ENCODE measurements around the gene DIPK1C. TPM values are rescaled to one million over a fixed set of nuclear protein-coding genes. Genes with fewer than 3 reads are reported as not detected.

The DIPK1C gene
- total RNA-seq, 1 experiment from 2014 or later, result not detected

DNA sequence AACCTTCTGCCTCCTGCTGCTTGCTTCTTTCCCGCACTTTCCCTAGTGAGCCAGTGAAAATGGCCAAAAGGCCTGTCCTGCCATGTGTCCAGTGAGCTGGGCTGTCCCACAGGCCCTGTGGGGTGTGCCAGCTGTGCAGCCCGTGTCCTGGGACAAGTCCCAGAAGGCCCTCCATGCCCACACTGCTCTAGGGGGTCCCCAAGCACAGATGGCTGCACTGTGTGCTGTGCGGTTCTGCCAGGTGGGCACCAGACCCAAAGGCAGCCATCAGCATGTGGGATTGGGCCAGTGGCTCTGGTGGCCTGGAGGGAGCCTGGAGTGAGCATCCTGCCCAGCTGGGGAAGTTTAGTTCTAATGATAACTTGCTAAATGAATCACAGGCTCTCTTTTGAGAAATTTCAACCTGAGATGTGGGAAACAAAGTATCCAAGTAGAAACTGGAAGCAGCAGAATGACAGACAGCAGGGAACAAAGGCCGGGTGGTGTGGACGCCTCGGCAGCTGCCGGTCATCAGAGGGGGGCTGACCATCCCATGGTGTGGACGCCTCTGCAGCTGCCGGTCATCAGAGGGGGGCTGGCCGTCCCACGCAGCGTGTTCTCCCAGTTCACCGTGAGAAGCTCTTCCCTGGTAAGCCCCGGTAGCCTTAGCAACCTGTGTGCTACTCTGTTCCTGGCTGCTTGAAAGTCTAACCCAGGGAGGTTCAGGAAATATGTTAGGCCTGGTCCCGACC is 29.2 kb upstream of the DIPK1C start:
- intact Hi-C loops (cut with micrococcal nuclease; ENCODE audit: unreplicated experiment), result no loop called here
- no peak for DNase-seq
- H3K79me2 ChIP-seq (ENCODE audit: low read depth), result no peaks in the 10 kb centered on the region
- H3K36me3 ChIP-seq (ENCODE audit: low read depth), result no peaks in the 10 kb centered on the region
- no peak overlapping the region for H3K4me3 ChIP-seq
- TF ChIP-seq EZH2 (IDR thresholded peaks at IDR 0.05; ENCODE audit: low read depth), result no peak
- TF ChIP-seq, protein P1, sequence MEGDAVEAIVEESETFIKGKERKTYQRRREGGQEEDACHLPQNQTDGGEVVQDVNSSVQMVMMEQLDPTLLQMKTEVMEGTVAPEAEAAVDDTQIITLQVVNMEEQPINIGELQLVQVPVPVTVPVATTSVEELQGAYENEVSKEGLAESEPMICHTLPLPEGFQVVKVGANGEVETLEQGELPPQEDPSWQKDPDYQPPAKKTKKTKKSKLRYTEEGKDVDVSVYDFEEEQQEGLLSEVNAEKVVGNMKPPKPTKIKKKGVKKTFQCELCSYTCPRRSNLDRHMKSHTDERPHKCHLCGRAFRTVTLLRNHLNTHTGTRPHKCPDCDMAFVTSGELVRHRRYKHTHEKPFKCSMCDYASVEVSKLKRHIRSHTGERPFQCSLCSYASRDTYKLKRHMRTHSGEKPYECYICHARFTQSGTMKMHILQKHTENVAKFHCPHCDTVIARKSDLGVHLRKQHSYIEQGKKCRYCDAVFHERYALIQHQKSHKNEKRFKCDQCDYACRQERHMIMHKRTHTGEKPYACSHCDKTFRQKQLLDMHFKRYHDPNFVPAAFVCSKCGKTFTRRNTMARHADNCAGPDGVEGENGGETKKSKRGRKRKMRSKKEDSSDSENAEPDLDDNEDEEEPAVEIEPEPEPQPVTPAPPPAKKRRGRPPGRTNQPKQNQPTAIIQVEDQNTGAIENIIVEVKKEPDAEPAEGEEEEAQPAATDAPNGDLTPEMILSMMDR (conservative IDR thresholded peaks at IDR 0.05), result no peak
- H3K4me1 ChIP-seq (replicated peaks; ENCODE audit: insufficient read depth), result no peaks in the 10 kb centered on the region
- H4K20me1 ChIP-seq (ENCODE audit: insufficient read depth), result no peaks in the 10 kb centered on the region
- H2AFZ ChIP-seq, result no peak overlapping the region
- H3F3A ChIP-seq (ENCODE audit: insufficient read depth, low read depth), result no peaks in the 10 kb centered on the region
- no peaks in the 10 kb centered on the region; the same call in 1 of the 2 replicates for H3K9me3 ChIP-seq (ENCODE audit: insufficient read depth, low read depth)
- H3K27ac ChIP-seq, result no peak overlapping the region
- BruUV-seq (replicated peaks), result no TSS peak
- ChIA-PET CTCF (no interaction called here), POLR2A (ENCODE audit: unreplicated experiment) (no interaction called here)
- peaks cover 78% of the 10 kb centered on the region for H3K27me3 ChIP-seq (ENCODE audit: insufficient read depth, low read depth)
- H3K9me2 ChIP-seq (ENCODE audit: insufficient read depth), result no peaks in the 10 kb centered on the region
- no peak overlapping the region for H3K4me2 ChIP-seq

- H2AFZ ChIP-seq, result no peak overlapping the region
- no peak for DNase-seq
- H3K4me3 ChIP-seq, result no peak overlapping the region
- H3K4me2 ChIP-seq, result no peak overlapping the region
- TF ChIP-seq, protein P1 (conservative IDR thresholded peaks at IDR 0.05), result no peak
- TF ChIP-seq EZH2 (IDR thresholded peaks at IDR 0.05; ENCODE audit: low read depth), result no peak
- H3K79me2 ChIP-seq (ENCODE audit: low read depth), result no peaks in the 10 kb centered on the region
- intact Hi-C loops (cut with micrococcal nuclease; ENCODE audit: unreplicated experiment), result no loop called here
- ChIA-PET POLR2A (ENCODE audit: unreplicated experiment) (no interaction called here), CTCF (no interaction called here)
- no peaks in the 10 kb centered on the region for H3K4me1 ChIP-seq (replicated peaks; ENCODE audit: insufficient read depth)
- H3F3A ChIP-seq (ENCODE audit: insufficient read depth, low read depth), result no peaks in the 10 kb centered on the region
- H3K36me3 ChIP-seq (ENCODE audit: low read depth), result no peaks in the 10 kb centered on the region
- H4K20me1 ChIP-seq (ENCODE audit: insufficient read depth), result no peaks in the 10 kb centered on the region
- H3K9me2 ChIP-seq (ENCODE audit: insufficient read depth), result no peaks in the 10 kb centered on the region
- peaks cover 51% of the 10 kb centered on the region for H3K27me3 ChIP-seq (ENCODE audit: insufficient read depth, low read depth)
- no peak overlapping the region for H3K27ac ChIP-seq
- no peaks in the 10 kb centered on the region for H3K9me3 ChIP-seq (ENCODE audit: insufficient read depth, low read depth)
- BruUV-seq (replicated peaks), result no TSS peak
Observed at GRCh38 chr18:74482697-74483096, 25.6 kb upstream of the DIPK1C start.

- Histone ChIP-seq H4K20me1 (ENCODE audit: insufficient read depth) (no peaks in the 10 kb centered on the region), H3K27ac (no peak overlapping the region), H3K36me3 (ENCODE audit: low read depth) (no peaks in the 10 kb centered on the region), H3K4me1 (replicated peaks; ENCODE audit: insufficient read depth) (no peaks in the 10 kb centered on the region), H3K79me2 (ENCODE audit: low read depth) (no peaks in the 10 kb centered on the region), H3K9me3 (ENCODE audit: insufficient read depth, low read depth) (no peaks in the 10 kb centered on the region; the same call in 1 of the 2 replicates), H2AFZ (no peak overlapping the region), H3K27me3 (ENCODE audit: insufficient read depth, low read depth) (peaks cover 56% of the 10 kb centered on the region), H3K9me2 (ENCODE audit: insufficient read depth) (no peaks in the 10 kb centered on the region), H3F3A (ENCODE audit: insufficient read depth, low read depth) (no peaks in the 10 kb centered on the region), H3K4me3 (no peak overlapping the region), H3K4me2 (no peak overlapping the region)
- ChIA-PET CTCF (no interaction called here), POLR2A (ENCODE audit: unreplicated experiment) (no interaction called here)
- no peak for DNase-seq
- TF ChIP-seq, protein P1 (conservative IDR thresholded peaks at IDR 0.05), result no peak
- TF ChIP-seq EZH2 (IDR thresholded peaks at IDR 0.05; ENCODE audit: low read depth), result no peak
- intact Hi-C loops (cut with micrococcal nuclease; ENCODE audit: unreplicated experiment), result no loop called here
- no TSS peak for BruUV-seq (replicated peaks)
Observed at GRCh38 chr18:74480149-74480651, 23.1 kb upstream of the DIPK1C start.
